NOMO-1 treated with DMSO at 0.1 percent for 48 hours (cell line): ENCODE results near the gene CPNE7.

Source experiments
- DNase-seq: peaks from one replicate; lab custom pipeline; 2025; ENCODE audit not compliant: unreplicated experiment; lab: John Stamatoyannopoulos, UW

CPNE7 gene

GRCh38 chr16:89575247-89576152 is at the start of gene CPNE7:
CPNE7 (plus strand) TSS chr16:89575758; CDS start chr16:89575898, 140 bp downstream.
- no peak for DNase-seq

GRCh38 chr16:89529097-89529496 is 46.5 kb upstream of the CPNE7 start:
- DNase-seq = no peak

- no peak for DNase-seq
These were observed 44.9 kb upstream of the CPNE7 start for GRCh38 chr16:89530401-89531381.

GRCh38 chr16:89531821-89532526 is 43.6 kb upstream of the CPNE7 start:
- no peak for DNase-seq

GRCh38 chr16:89534252-89534756 is 41.3 kb upstream of the CPNE7 start:
- DNase-seq = peak; percentile 98

- no peak for DNase-seq
These were observed 39.2 kb upstream of the CPNE7 start for GRCh38 chr16:89536371-89536770.

GRCh38 chr16:89536886-89537548 is 38.5 kb upstream of the CPNE7 start:
- no peak for DNase-seq

- DNase-seq = no peak
These were observed 38.0 kb upstream of the CPNE7 start for GRCh38 chr16:89537549-89537925.

- no peak for DNase-seq
These were observed 37.3 kb upstream of the CPNE7 start for GRCh38 chr16:89538286-89538685.

- no peak for DNase-seq
These were observed 35.0 kb upstream of the CPNE7 start for GRCh38 chr16:89540557-89540956.

GRCh38 chr16:89541792-89542191 is 33.8 kb upstream of the CPNE7 start:
- DNase-seq = no peak

- DNase-seq = no peak
These were observed 31.4 kb upstream of the CPNE7 start for GRCh38 chr16:89544113-89544512.

- DNase-seq = no peak
These were observed 30.9 kb upstream of the CPNE7 start for GRCh38 chr16:89544713-89545043.

- DNase-seq = no peak
These were observed 30.3 kb upstream of the CPNE7 start for GRCh38 chr16:89545044-89545830.

GRCh38 chr16:89545831-89546574 is 29.6 kb upstream of the CPNE7 start:
- DNase-seq = no peak

GRCh38 chr16:89546781-89547180 is 28.8 kb upstream of the CPNE7 start:
- no peak for DNase-seq

GRCh38 chr16:89547291-89547690 is 28.3 kb upstream of the CPNE7 start:
- no peak for DNase-seq

- no peak for DNase-seq
These were observed 27.7 kb upstream of the CPNE7 start for GRCh38 chr16:89547860-89548259.
